Ovary (tissue), 9 donors: ENCODE measurements around the gene TIPRL. TPM values are rescaled to one million over a fixed set of nuclear protein-coding genes. Genes with fewer than 3 reads are reported as not detected.
A peak's percentile ranks its signal among the peaks of the same experiment; 100 is the strongest.

ENCODE experiments used
- DNase-seq, 5 donors: peaks; one replicate each; pipeline ENCODE4 v3.0.0-alpha.2; 2019 to 2020
- H3K27ac ChIP-seq, 2 donors: fragments of 200-600 bp; one replicate each; pipeline versions ENCODE4 v1.5.1 to v1.8.0; 2019 to 2022
- H3K27me3 ChIP-seq: fragments of 200-600 bp; one replicate; pipeline ENCODE4 v1.8.0; 2022
- H3K36me3 ChIP-seq: fragments of 200-600 bp; sonication (generic); one replicate; pipeline ENCODE4 v1.5.1; 2019
- H3K4me1 ChIP-seq: one replicate; pipeline ENCODE4 v1.8.1; 2013; ENCODE audit warnings: mild to moderate bottlenecking, moderate library complexity; ENCODE audit not compliant: insufficient read depth
- H3K4me3 ChIP-seq: fragments of 200-600 bp; sonication (generic); one replicate; pipeline ENCODE4 v1.5.1; 2017
- H3K9me3 ChIP-seq, 2 donors: fragments of 200-600 bp in 1 of 2; sonication (generic) in 1 of 2; one replicate each; pipeline versions ENCODE4 v1.5.1 to v1.8.1; 2013 to 2019; ENCODE audit warnings: mild to moderate bottlenecking in 1 of 2, moderate library complexity in 1 of 2
- EP300 ChIP-seq: sonication (generic); formaldehyde crosslinking; IDR thresholded peaks from one replicate; pipeline ENCODE4 v1.6.1; 2017; ENCODE audit warnings: antibody characterized with exemption
- POLR2A ChIP-seq: fragments of 450-650 bp; IDR thresholded peaks from one replicate; pipeline ENCODE4 v1.6.1; 2017; ENCODE audit warnings: antibody characterized with exemption, mild to moderate bottlenecking, moderate library complexity
- WGBS, 3 donors: extraction: QIAGEN DNeasy Blood & Tissue Kit in 1 of 3; methylation state at CpG; one replicate each; pipeline versions ENCODE4 v1.1.5 to v1.1.7; 2013 to 2017; 5-methylcytosine and 5-hydroxymethylcytosine counted together
- intact Hi-C, 4 donors: fragments of 100-400 bp; cut with DNase I; formaldehyde crosslinking; loops; one replicate each; pipeline versions ENCODE4 v1.11.0 to v1.15.1; 2022 to 2023
- polyA plus RNA-seq, 2 donors: library from polyadenylated mRNA; stranded (reverse); fragments of 200-250 nt in 1 of 2; fragments of 350-450 nt in 1 of 2; fragmentation: Illumina TruSeq in 1 of 2; extraction: RNeasy Lipid Tissue Mini Kit (QIAGEN cat#74804) in 1 of 2; gene quantifications; one replicate each; pipeline ENCODE4 v1.2.3, GENCODE V29; 2013 to 2014
- total RNA-seq, 7 donors: library from RNA; depleted of rRNA in 2 of 7; stranded (reverse); fragments of >200 nt in 2 of 7; fragmentation: NEBNext Ultra II Directional in 3 of 7; extraction: Animal tissue kit (Norgen Biotek cat#: 25700) in 3 of 7; gene quantifications; one replicate each; pipeline versions ENCODE4 v1.1.0 to v1.2.4, GENCODE V29; 2016 to 2023
- TF ChIP-seq, protein P1 (sequence below), 3 donors: fragments of 450-650 bp in 2 of 3; fragments of 200-600 bp in 1 of 3; IDR thresholded peaks; one replicate each; pipeline versions ENCODE4 v1.5.1 to v1.8.0; 2016 to 2022; ENCODE audit warnings: antibody characterized with exemption in 3 of 3, mild to moderate bottlenecking in 1 of 3
- donor health status: DM: no; HTN: no; CAD: no; lungs with moderate emphysema.
- donor health status: DM: no; HTN: no; CAD: no.
- donor health status: Bipolar disorder and iron deficiency.
- donor health status: DM: yes; HTN: yes; CAD: no.
- donor health status: DM: no; HTN: no; CAD: no.
- donor health status: DM: yes; HTN: yes; CAD: no.

The TIPRL gene
- total and polyA plus RNA-seq, 9 donors: 13.9 to 35.2 (median 25.6) TPM

DNA sequence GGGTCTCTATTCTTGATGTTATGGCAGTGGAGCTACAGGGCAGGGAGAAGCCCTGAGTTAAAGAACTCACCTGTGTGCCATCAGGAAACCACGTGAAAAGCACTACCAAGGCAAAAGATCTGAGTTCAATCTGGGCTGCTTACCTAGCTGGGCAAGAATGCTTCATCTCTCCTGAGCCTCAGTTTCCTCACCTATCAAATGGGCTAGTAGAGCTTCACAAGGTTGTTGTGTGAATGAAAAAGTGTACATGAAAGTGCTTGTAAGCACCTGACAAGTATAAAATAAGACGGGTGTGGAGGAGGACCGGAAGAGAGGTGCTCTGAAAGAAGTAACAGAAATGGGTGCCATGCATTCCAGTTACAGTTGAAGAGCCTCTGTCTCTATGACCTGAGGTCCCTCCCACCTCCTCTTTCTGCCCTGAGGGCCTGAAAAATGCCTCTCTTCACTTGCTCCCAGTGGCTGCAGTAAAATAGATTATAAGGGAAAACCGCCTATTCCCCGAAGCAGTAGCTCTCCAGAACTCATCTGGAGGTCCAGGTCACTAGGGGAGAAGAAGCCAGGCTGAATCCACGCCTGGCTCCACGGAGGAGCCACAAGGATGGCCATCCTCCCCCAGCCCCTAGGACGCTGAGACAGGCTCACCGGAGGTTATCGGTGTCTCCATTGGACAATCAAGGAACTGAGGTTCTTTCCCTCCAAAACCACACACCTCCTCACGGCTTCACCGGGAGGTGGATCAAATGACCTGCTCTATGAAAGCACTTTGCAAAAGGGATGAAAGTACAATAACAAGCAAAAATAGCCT lies 43.4 kb upstream of the TIPRL start:
- peaks cover 6% of the 10 kb centered on the region for H3K4me1 ChIP-seq
- H3K27me3 ChIP-seq: no peaks in the 10 kb centered on the region
- 24 to 33% (median 28%) methylated on average over 12 of the region's 12 CpGs for WGBS, 3 donors
- no peaks in the 10 kb centered on the region for H3K36me3 ChIP-seq
- peak overlapping the region; percentile 92 for H3K4me3 ChIP-seq
- intact Hi-C loops: loop anchor here in 2 of 4 donors (5.0 to 10.0 kb wide), 2 partner anchors 43 to 51 kb away; no protein-coding TSS in a partner anchor
- TF ChIP-seq, protein P1, sequence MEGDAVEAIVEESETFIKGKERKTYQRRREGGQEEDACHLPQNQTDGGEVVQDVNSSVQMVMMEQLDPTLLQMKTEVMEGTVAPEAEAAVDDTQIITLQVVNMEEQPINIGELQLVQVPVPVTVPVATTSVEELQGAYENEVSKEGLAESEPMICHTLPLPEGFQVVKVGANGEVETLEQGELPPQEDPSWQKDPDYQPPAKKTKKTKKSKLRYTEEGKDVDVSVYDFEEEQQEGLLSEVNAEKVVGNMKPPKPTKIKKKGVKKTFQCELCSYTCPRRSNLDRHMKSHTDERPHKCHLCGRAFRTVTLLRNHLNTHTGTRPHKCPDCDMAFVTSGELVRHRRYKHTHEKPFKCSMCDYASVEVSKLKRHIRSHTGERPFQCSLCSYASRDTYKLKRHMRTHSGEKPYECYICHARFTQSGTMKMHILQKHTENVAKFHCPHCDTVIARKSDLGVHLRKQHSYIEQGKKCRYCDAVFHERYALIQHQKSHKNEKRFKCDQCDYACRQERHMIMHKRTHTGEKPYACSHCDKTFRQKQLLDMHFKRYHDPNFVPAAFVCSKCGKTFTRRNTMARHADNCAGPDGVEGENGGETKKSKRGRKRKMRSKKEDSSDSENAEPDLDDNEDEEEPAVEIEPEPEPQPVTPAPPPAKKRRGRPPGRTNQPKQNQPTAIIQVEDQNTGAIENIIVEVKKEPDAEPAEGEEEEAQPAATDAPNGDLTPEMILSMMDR (IDR thresholded peaks at IDR 0.05): no peak
- no peak for TF ChIP-seq EP300
- TF ChIP-seq POLR2A: no peak
- no peak for DNase-seq
- H3K27ac ChIP-seq: peak overlapping the region in 1 of 2 donors; percentile 87
- no peaks in the 10 kb centered on the region for H3K9me3 ChIP-seq

DNA sequence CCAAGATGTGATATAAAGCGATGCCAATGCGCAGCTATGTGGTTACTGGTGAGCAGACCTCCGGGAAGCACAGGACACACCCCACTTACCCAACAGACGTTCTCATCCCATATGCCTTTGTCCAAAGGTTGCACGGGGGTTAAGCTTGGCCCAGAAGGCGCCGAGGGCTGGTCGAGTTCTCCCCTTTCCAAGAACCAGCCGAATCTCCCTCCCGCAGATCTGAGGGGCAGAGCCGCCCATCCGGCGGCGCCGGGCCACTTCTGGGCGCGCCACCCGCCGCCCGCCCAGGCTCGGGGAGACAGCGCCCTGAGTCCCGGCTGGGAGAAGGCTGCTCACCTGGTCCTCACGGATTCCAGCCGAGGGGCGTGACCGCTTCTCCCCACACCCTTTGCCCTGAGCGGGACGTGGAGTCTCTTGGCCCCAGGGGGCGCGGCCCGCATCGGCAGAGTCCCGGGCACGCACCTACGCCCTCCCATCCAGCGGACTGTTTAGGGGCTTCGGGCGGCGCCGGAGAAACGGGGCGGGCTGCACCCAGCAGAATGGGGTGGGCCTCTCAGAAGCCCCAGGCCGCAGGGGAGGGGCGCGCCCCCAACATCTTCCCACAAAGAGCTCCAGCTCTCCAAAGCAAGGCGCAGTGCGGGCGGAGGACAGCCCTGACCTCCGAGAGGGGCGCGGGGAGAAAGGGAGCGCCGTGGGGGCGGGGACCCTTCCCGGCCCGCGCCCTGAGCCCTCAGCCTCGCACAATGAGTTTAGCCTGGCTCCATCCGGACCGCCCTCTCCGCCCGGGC lies 42.6 kb upstream of the TIPRL start:
- TF ChIP-seq EP300: no peak
- TF ChIP-seq, protein P1 (IDR thresholded peaks at IDR 0.05): no peak
- no peak for TF ChIP-seq POLR2A
- H3K36me3 ChIP-seq: no peaks in the 10 kb centered on the region
- H3K27ac ChIP-seq: peak overlapping the region; percentile 87
- H3K4me1 ChIP-seq: peaks cover 6% of the 10 kb centered on the region
- no peaks in the 10 kb centered on the region for H3K27me3 ChIP-seq
- WGBS, 3 donors: 0 to 1% (median 1%) methylated on average over 46 to 63 of the region's 63 CpGs
- peak overlapping the region; percentile 92 for H3K4me3 ChIP-seq
- intact Hi-C loops: loop anchor here in 2 of 4 donors (5.0 to 10.0 kb wide), 2 partner anchors 44 to 51 kb away; no protein-coding TSS in a partner anchor
- DNase-seq: peak; percentile 25 to 64 (median 49)
- H3K9me3 ChIP-seq: no peaks in the 10 kb centered on the region

DNA sequence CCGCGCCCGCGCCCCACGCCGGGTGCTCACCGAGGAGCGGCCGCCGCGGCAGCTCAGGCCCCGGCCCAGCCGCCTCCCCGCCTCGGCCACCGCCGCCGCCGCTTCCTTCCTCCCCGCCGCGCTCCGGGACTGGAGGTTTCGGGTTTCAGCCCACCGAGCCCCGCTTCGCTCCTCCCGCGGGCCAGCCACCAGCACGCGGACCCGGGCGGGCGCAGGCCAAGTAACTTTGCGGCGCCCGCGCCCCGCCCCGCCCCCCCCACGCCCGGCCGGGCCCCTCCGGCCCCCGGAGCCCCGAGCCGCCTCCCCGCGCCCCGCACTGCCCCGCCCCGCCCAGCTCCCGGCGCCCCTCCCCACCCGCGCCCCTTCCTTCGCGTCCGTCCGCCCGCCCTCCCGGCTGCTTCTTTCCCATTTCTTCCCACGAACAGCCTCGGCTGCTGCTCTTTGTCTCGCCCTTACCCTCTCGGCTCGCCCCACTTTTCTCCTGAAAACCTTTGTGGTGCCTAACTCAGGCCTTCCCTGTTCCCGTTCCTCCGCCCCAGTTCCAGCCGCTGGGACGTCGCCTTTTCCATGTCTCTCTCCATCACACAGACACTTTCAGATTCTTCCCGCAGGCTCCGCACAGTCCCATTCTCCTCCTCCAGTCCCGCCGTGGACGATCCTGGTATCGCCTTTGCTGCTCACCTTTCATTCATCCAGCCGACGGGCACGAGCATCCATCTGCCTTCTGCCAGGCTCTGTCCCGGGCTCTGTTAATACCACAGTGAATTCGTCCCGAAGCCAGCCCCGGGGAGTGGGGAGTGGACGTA lies 41.9 kb upstream of the TIPRL start, which contains the start of gene GPR161:
Gene GPR161, minus strand, starts transcription at position 222 of the 806 bp plus-strand sequence. CDS start 32,080 bp downstream, outside the sequence.
- Histone ChIP-seq H3K36me3 (no peaks in the 10 kb centered on the region), H3K9me3 (no peaks in the 10 kb centered on the region), H3K4me3 (peak within 1 kb of the TSS; percentile 92), H3K27ac (peak within 1 kb of the TSS; percentile 87), H3K27me3 (no peaks in the 10 kb centered on the region), H3K4me1 (peaks cover 6% of the 10 kb centered on the region)
- DNase-seq: peak; percentile 70 to 82 (median 74)
- intact Hi-C loops: loop anchor here in 2 of 4 donors (5.0 to 10.0 kb wide), 2 partner anchors 45 to 52 kb away; no protein-coding TSS in a partner anchor
- TF ChIP-seq POLR2A (no peak), EP300 (no peak)
- TF ChIP-seq, protein P1 (IDR thresholded peaks at IDR 0.05): no peak
- 0 to 1% (median 1%) methylated on average over 24 to 85 of the region's 86 CpGs for WGBS, 3 donors

DNA sequence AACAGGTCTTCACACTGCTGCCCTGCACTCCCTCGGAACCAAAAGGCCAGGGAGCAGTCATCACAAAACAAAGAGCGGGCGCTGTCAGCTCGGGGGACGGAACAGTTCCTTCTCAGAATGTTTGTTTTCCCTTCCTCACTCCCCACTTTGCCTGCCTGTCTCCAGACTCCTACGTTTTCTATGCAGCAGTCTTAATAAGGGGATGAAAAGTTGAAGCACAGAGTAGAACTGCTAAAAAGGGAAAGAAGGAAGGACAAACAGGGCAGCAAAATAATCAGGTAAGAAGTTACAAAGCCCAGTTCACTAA lies 41.3 kb upstream of the TIPRL start:
- H3K27me3 ChIP-seq: no peaks in the 10 kb centered on the region
- DNase-seq: no peak
- 0 to 2% (median 0%) methylated on average over 6 of the region's 6 CpGs for WGBS, 3 donors
- peak overlapping the region; percentile 87 for H3K27ac ChIP-seq
- no peaks in the 10 kb centered on the region for H3K36me3 ChIP-seq
- H3K9me3 ChIP-seq: no peaks in the 10 kb centered on the region
- H3K4me3 ChIP-seq: peak overlapping the region; percentile 92
- H3K4me1 ChIP-seq: peaks cover 6% of the 10 kb centered on the region
- intact Hi-C loops: loop anchor here in 2 of 4 donors (5.0 to 10.0 kb wide), 2 partner anchors 45 to 53 kb away; no protein-coding TSS in a partner anchor
- no peak for TF ChIP-seq POLR2A
- TF ChIP-seq, protein P1 (IDR thresholded peaks at IDR 0.05): no peak
- no peak for TF ChIP-seq EP300
